WTC11 (cell line): ENCODE data around the gene MCOLN1.

Experiments used
- AFF4 ChIP-seq: sonication (generic); formaldehyde crosslinking; IDR thresholded peaks from 2 replicates; pipeline ENCODE4 v1.8.1; 2023; ENCODE audit warnings: mild to moderate bottlenecking, missing genetic modification reagents, borderline replicate concordance
- NFYB ChIP-seq: sonication (generic); formaldehyde crosslinking; conservative IDR thresholded peaks from 2 replicates; pipeline ENCODE4 v1.8.0; 2022; ENCODE audit warnings: low read depth, missing genetic modification reagents
- SMAD3 ChIP-seq: sonication (generic); formaldehyde crosslinking; IDR thresholded peaks from 2 replicates; pipeline ENCODE4 v1.8.0; 2022; ENCODE audit warnings: missing genetic modification reagents, mild to moderate bottlenecking, borderline replicate concordance
- TF ChIP-seq, protein P1 (sequence below): fragments of 200-600 bp; IDR thresholded peaks from 2 replicates; pipeline ENCODE4 v1.8.0; 2022; ENCODE audit warnings: antibody characterized with exemption
- TF ChIP-seq, protein P2 (sequence below): sonication (generic); formaldehyde crosslinking; IDR thresholded peaks from 2 replicates; pipeline ENCODE4 v1.8.0; 2022; ENCODE audit warnings: mild to moderate bottlenecking, missing genetic modification reagents

- TF ChIP-seq SMAD3 (CRISPR knock-in tag) (no peak), NFYB (no peak), AFF4 (no peak)
- TF ChIP-seq, protein P1, sequence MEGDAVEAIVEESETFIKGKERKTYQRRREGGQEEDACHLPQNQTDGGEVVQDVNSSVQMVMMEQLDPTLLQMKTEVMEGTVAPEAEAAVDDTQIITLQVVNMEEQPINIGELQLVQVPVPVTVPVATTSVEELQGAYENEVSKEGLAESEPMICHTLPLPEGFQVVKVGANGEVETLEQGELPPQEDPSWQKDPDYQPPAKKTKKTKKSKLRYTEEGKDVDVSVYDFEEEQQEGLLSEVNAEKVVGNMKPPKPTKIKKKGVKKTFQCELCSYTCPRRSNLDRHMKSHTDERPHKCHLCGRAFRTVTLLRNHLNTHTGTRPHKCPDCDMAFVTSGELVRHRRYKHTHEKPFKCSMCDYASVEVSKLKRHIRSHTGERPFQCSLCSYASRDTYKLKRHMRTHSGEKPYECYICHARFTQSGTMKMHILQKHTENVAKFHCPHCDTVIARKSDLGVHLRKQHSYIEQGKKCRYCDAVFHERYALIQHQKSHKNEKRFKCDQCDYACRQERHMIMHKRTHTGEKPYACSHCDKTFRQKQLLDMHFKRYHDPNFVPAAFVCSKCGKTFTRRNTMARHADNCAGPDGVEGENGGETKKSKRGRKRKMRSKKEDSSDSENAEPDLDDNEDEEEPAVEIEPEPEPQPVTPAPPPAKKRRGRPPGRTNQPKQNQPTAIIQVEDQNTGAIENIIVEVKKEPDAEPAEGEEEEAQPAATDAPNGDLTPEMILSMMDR: no peak
- TF ChIP-seq, protein P2, sequence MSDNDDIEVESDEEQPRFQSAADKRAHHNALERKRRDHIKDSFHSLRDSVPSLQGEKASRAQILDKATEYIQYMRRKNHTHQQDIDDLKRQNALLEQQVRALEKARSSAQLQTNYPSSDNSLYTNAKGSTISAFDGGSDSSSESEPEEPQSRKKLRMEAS (CRISPR knock-in tag): no peak
Measured at GRCh38 chr19:7529246-7529600, 6.8 kb downstream of the MCOLN1 start.
